GM23338 (cell line): ENCODE measurements around the gene CEBPG. TPM values are rescaled to one million over a fixed set of nuclear protein-coding genes. Genes with fewer than 3 reads are reported as not detected.

ENCODE experiments used
- ATAC-seq: fragments of 200-7000 bp; cut with Tn5 transposase; 3 replicates; pipeline ENCODE4 v1.9.1; 2020
- DNase-seq: peaks from one replicate; pipeline ENCODE4 v3.0.0-alpha.2; 2015; ENCODE audit warnings: low spot score
- H2AFZ ChIP-seq: fragments of 200-600 bp; sonication (generic); 2 replicates; pipeline ENCODE4 v1.8.0; 2016; ENCODE audit warnings: antibody characterized with exemption, mild to moderate bottlenecking, moderate library complexity
- H3F3A ChIP-seq: fragments of 200-600 bp; sonication (generic); replicated peaks from 2 replicates; pipeline ENCODE4 v1.8.0; 2017; ENCODE audit warnings: antibody characterized with exemption, mixed run types, low read depth
- H3K27ac ChIP-seq: fragments of 200-600 bp; sonication (generic); 2 replicates; pipeline ENCODE4 v1.6.1; 2016; ENCODE audit warnings: low read depth
- H3K27me3 ChIP-seq: fragments of 200-600 bp; sonication (generic); 2 replicates; pipeline ENCODE4 v1.8.0; 2016; ENCODE audit warnings: mild to moderate bottlenecking, mixed run types, moderate library complexity; ENCODE audit not compliant: insufficient read depth
- H3K36me3 ChIP-seq: fragments of 200-600 bp; sonication (generic); 2 replicates; pipeline ENCODE4 v1.8.0; 2016; ENCODE audit warnings: mild to moderate bottlenecking; ENCODE audit not compliant: insufficient read depth
- H3K4me1 ChIP-seq: fragments of 200-600 bp; sonication (generic); 2 replicates; pipeline ENCODE4 v1.8.0; 2016; ENCODE audit warnings: mild to moderate bottlenecking, moderate library complexity; ENCODE audit not compliant: insufficient read depth
- H3K4me2 ChIP-seq: fragments of 200-600 bp; sonication (generic); 2 replicates; pipeline ENCODE4 v1.7.1; 2017; ENCODE audit warnings: mixed run types
- H3K4me3 ChIP-seq: fragments of 200-600 bp; sonication (generic); 2 replicates; pipeline ENCODE4 v1.6.1; 2016; ENCODE audit warnings: mixed run types
- H3K79me2 ChIP-seq: fragments of 200-600 bp; sonication (generic); replicated peaks from 2 replicates; pipeline ENCODE4 v1.8.0; 2017; ENCODE audit warnings: mild to moderate bottlenecking; ENCODE audit not compliant: insufficient read depth
- H3K9me2 ChIP-seq: fragments of 200-600 bp; sonication (generic); 2 replicates; pipeline ENCODE4 v1.8.0; 2017; ENCODE audit not compliant: insufficient read depth
- H4K20me1 ChIP-seq: fragments of 200-600 bp; sonication (generic); replicated peaks from 2 replicates; pipeline ENCODE4 v1.8.0; 2017; ENCODE audit warnings: mild to moderate bottlenecking; ENCODE audit not compliant: insufficient read depth
- H3K27ac Mint-ChIP-seq: 2 replicates; pipeline ENCODE4 v1.8.0; 2020; ENCODE audit warnings: inconsistent platforms, mild to moderate bottlenecking, moderate library complexity, mixed read lengths
- H3K27me3 Mint-ChIP-seq: 3 replicates; pipeline ENCODE4 v1.8.0; 2022; ENCODE audit warnings: low read depth, mild to moderate bottlenecking, moderate library complexity, mixed read lengths, inconsistent platforms; ENCODE audit not compliant: insufficient read depth, poor library complexity
- H3K36me3 Mint-ChIP-seq: 3 replicates; pipeline ENCODE4 v1.8.0; 2021; ENCODE audit warnings: low read depth, mild to moderate bottlenecking, inconsistent platforms, moderate library complexity, mixed read lengths
- H3K4me1 Mint-ChIP-seq: 3 replicates; pipeline ENCODE4 v1.8.0; 2020; ENCODE audit warnings: mild to moderate bottlenecking, inconsistent platforms, mixed read lengths
- H3K4me3 Mint-ChIP-seq: 3 replicates; pipeline ENCODE4 v1.8.0; 2021; ENCODE audit warnings: moderate library complexity, mild to moderate bottlenecking, inconsistent platforms, mixed read lengths
- H3K9me3 Mint-ChIP-seq: 3 replicates; pipeline ENCODE4 v1.8.0; 2020; ENCODE audit warnings: moderate library complexity, mild to moderate bottlenecking, inconsistent platforms, mixed read lengths
- CREB1 ChIP-seq: fragments of 250-450 bp; sonication (Bioruptor Pico); IDR thresholded peaks from 2 replicates; pipeline ENCODE4 v1.5.0; 2020; ENCODE audit warnings: low read depth, mild to moderate bottlenecking, moderate library complexity
- CTCF ChIP-seq, 2 experiments: fragments of 200-600 bp in 1 of 2; sonication (generic) in 1 of 2; conservative IDR thresholded peaks; 2 replicates each; pipeline versions ENCODE4 v1.5.1 to v1.6.1; 2016 to 2017; ENCODE audit warnings: antibody characterized with exemption in 2 of 2, low read depth in 2 of 2, mild to moderate bottlenecking in 2 of 2, moderate library complexity in 1 of 2
- EZH2phosphoT487 ChIP-seq: fragments of 200-600 bp; sonication (generic); IDR thresholded peaks from one replicate; pipeline ENCODE4 v1.8.1; 2018; ENCODE audit warnings: antibody characterized with exemption; ENCODE audit not compliant: unreplicated experiment
- JUNB ChIP-seq: IDR thresholded peaks from one replicate; pipeline ENCODE4 v1.6.1; 2016; ENCODE audit warnings: antibody characterized with exemption; ENCODE audit not compliant: unreplicated experiment
- NANOG ChIP-seq: IDR thresholded peaks from 2 replicates; pipeline ENCODE4 v1.6.1; 2016; ENCODE audit warnings: antibody characterized with exemption, borderline replicate concordance
- POLR2AphosphoS5 ChIP-seq: IDR thresholded peaks from 2 replicates; pipeline ENCODE4 v1.6.1; 2016; ENCODE audit warnings: antibody characterized with exemption, low read depth
- ZNF331 ChIP-seq: fragments of 250-450 bp; sonication (Bioruptor Pico); IDR thresholded peaks from 2 replicates; pipeline ENCODE4 v1.5.0; 2020; ENCODE audit warnings: low read depth, mild to moderate bottlenecking, moderate library complexity
- ZNF462 ChIP-seq: fragments of 250-450 bp; sonication (Bioruptor Pico); IDR thresholded peaks from 2 replicates; pipeline ENCODE4 v1.5.0; 2020; ENCODE audit warnings: mild to moderate bottlenecking, moderate library complexity
- polyA plus RNA-seq: library from polyadenylated mRNA; unstranded; fragments of >200 nt; fragmentation: Nextera tagmentation; extraction: Ambion mirVana; gene quantifications from 2 replicates; pipeline ENCODE4 v1.2.1, GENCODE V29; 2016
- total RNA-seq: library from RNA; depleted of rRNA; stranded (reverse); fragments of >200 nt; shearing (Covaris generic); gene quantifications from 2 replicates; pipeline ENCODE4 v1.2.3, GENCODE V29; 2014

CEBPG gene
- total and polyA plus RNA-seq, 2 experiments from 2014 or later = 25.9 to 50.2 TPM

GRCh38 chr19:33399745-33400681, 26.5 kb downstream of the CEBPG start:
- H3K4me1 ChIP-seq = no peaks in the 10 kb centered on the region
- Mint-ChIP-seq H3K27ac (no peak overlapping the region), H3K36me3 (no peaks in the 10 kb centered on the region), H3K4me1 (peaks cover 9% of the 10 kb centered on the region), H3K9me3 (no peaks in the 10 kb centered on the region; the same call in 2 of the 3 replicates), H3K4me3 (no peak overlapping the region), H3K27me3 (peaks cover 3% of the 10 kb centered on the region)
- TF ChIP-seq POLR2AphosphoS5 (no peak), CTCF (conservative IDR thresholded peaks at IDR 0.05; ENCODE audit: low read depth in 2 of 2) (peak in 1 of 2 experiments; percentile 22; a peak in 2 of 4 replicates)
- no peak for DNase-seq
- no peak overlapping the region for H3K27ac ChIP-seq
- H3K27me3 ChIP-seq = no peaks in the 10 kb centered on the region
- H4K20me1 ChIP-seq = no peaks in the 10 kb centered on the region
- H3K4me2 ChIP-seq = no peak overlapping the region
- H3F3A ChIP-seq = no peaks in the 10 kb centered on the region
- H3K79me2 ChIP-seq = no peaks in the 10 kb centered on the region
- no peaks in the 10 kb centered on the region for H3K9me2 ChIP-seq
- no peak overlapping the region for H3K4me3 ChIP-seq
- H2AFZ ChIP-seq = no peak overlapping the region
- no peaks in the 10 kb centered on the region for H3K36me3 ChIP-seq
- ATAC-seq = no peak

- Histone ChIP-seq H3K9me2 (no peaks in the 10 kb centered on the region), H3K27me3 (no peaks in the 10 kb centered on the region), H3K36me3 (no peaks in the 10 kb centered on the region), H3K79me2 (no peaks in the 10 kb centered on the region), H2AFZ (no peak overlapping the region), H4K20me1 (no peaks in the 10 kb centered on the region), H3K27ac (no peak overlapping the region), H3K4me3 (no peak overlapping the region), H3K4me1 (no peaks in the 10 kb centered on the region), H3F3A (no peaks in the 10 kb centered on the region), H3K4me2 (no peak overlapping the region)
- Mint-ChIP-seq H3K4me1 (peaks cover 7% of the 10 kb centered on the region), H3K36me3 (no peaks in the 10 kb centered on the region), H3K27ac (no peak overlapping the region), H3K27me3 (peaks cover 3% of the 10 kb centered on the region), H3K9me3 (no peaks in the 10 kb centered on the region; the same call in 2 of the 3 replicates), H3K4me3 (no peak overlapping the region)
- ATAC-seq (no peak), DNase-seq (no peak)
- TF ChIP-seq NANOG (no peak), JUNB (no peak), ZNF331 (CRISPR knock-in tag) (no peak), CREB1 (CRISPR knock-in tag) (no peak), ZNF462 (no peak), POLR2AphosphoS5 (no peak), CTCF (conservative IDR thresholded peaks at IDR 0.05; ENCODE audit: low read depth in 2 of 2) (no peak), EZH2phosphoT487 (no peak)
These were observed 27.6 kb downstream of the CEBPG start for GRCh38 chr19:33400856-33401682.
